Nephron (organoid): ENCODE measurements around the gene GK2.

Experiments
- H3K27ac Mint-ChIP-seq, 3 experiments: 2 replicates each; pipeline ENCODE4 v1.8.0; 2020; ENCODE audit warnings: mixed read lengths in 3 of 3, mild to moderate bottlenecking in 2 of 3, moderate library complexity in 1 of 3
- H3K27me3 Mint-ChIP-seq: 2 replicates; pipeline ENCODE4 v1.8.0; 2021; ENCODE audit warnings: low read depth, mild to moderate bottlenecking, moderate library complexity, mixed read lengths
- H3K36me3 Mint-ChIP-seq: 2 replicates; pipeline ENCODE4 v1.8.0; 2020; ENCODE audit warnings: low read depth, mixed read lengths
- H3K4me1 Mint-ChIP-seq: 2 replicates; pipeline ENCODE4 v1.8.0; 2020; ENCODE audit warnings: mixed read lengths
- H3K4me3 Mint-ChIP-seq, 3 experiments: 2 replicates each; pipeline ENCODE4 v1.8.0; 2020; ENCODE audit warnings: mild to moderate bottlenecking in 3 of 3, mixed read lengths in 3 of 3, moderate library complexity in 2 of 3
- H3K9me3 Mint-ChIP-seq: 2 replicates; pipeline ENCODE4 v1.8.0; 2020; ENCODE audit warnings: mixed read lengths
- TF ChIP-seq, protein P1 (sequence below), 3 experiments: fragments of 200-600 bp; sonication (generic); IDR thresholded peaks; one replicate each; pipeline ENCODE4 v1.5.0; 2021; ENCODE audit warnings: antibody characterized with exemption in 3 of 3; ENCODE audit not compliant: unreplicated experiment in 3 of 3

GK2 gene

DNA sequence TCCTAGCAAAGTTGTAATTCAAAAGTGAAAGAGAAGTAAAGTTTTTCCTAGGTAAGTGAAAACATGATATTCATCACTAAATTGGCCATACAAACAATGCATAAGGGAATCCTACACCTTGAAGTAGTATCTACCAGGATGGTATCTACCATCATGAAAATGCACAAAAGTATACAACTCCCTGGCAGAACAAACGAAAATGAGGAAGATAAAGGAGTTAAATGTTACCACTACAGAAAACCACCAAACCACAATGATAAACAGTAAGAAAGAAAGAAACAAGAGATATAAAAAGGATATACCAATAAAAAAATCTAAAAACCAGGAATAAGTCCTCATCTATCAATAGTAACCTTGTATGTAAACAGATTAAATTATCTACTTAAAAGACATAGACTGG is 26.9 kb downstream of the GK2 start:
- H3K27me3 Mint-ChIP-seq, result peaks cover 3% of the 10 kb centered on the region
- TF ChIP-seq, protein P1, sequence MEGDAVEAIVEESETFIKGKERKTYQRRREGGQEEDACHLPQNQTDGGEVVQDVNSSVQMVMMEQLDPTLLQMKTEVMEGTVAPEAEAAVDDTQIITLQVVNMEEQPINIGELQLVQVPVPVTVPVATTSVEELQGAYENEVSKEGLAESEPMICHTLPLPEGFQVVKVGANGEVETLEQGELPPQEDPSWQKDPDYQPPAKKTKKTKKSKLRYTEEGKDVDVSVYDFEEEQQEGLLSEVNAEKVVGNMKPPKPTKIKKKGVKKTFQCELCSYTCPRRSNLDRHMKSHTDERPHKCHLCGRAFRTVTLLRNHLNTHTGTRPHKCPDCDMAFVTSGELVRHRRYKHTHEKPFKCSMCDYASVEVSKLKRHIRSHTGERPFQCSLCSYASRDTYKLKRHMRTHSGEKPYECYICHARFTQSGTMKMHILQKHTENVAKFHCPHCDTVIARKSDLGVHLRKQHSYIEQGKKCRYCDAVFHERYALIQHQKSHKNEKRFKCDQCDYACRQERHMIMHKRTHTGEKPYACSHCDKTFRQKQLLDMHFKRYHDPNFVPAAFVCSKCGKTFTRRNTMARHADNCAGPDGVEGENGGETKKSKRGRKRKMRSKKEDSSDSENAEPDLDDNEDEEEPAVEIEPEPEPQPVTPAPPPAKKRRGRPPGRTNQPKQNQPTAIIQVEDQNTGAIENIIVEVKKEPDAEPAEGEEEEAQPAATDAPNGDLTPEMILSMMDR (IDR thresholded peaks at IDR 0.05; ENCODE audit: unreplicated experiment in 3 of 3), result no peak
- H3K4me1 Mint-ChIP-seq, result no peaks in the 10 kb centered on the region
- peaks cover 4% of the 10 kb centered on the region for H3K9me3 Mint-ChIP-seq
- no peak overlapping the region for H3K4me3 Mint-ChIP-seq
- H3K27ac Mint-ChIP-seq, result no peak overlapping the region
- no peaks in the 10 kb centered on the region for H3K36me3 Mint-ChIP-seq

DNA sequence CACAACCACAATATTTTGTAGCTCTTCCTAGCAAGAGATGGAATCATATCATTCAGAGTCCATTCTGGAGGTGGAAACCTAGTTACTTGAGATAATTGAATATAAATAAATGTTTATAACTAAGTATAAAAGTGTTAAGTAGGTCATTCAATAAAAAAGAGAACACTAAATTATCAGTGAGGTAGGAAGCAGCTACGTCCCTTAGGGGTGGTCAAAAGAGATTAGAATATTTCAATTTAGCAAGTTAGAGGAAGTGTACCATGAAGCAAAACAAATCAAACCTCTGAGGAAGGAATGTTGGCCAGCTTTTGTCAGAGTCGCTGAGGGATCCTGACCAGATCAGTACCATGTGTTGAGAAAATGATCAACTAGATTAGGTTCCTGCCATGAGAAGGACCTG is 38.0 kb downstream of the GK2 start:
- no peaks in the 10 kb centered on the region for H3K27me3 Mint-ChIP-seq
- H3K9me3 Mint-ChIP-seq, result peaks cover 2% of the 10 kb centered on the region
- TF ChIP-seq, protein P1 (IDR thresholded peaks at IDR 0.05; ENCODE audit: unreplicated experiment in 3 of 3), result no peak
- H3K27ac Mint-ChIP-seq, result no peak overlapping the region
- no peak overlapping the region for H3K4me3 Mint-ChIP-seq
- H3K4me1 Mint-ChIP-seq, result peaks cover 13% of the 10 kb centered on the region
- H3K36me3 Mint-ChIP-seq, result no peaks in the 10 kb centered on the region

DNA sequence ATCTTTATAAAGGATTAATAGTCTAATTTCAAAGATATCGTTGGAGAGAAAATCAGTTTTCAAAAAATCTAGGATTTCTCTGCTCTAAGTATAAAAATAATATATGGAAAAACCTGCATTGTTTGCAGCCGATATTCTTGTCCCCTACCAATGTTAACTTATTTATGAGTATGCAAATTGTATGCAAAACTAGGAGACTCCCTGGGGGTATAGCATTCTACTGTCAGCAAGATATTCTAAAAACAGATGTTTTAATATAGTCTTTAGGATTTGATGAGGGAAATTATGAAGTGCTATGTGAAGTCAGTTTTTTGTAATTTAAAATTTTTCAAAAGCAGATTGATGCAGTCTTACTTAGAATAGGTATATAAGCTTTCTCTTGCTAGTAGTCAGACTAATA is 40.9 kb downstream of the GK2 start:
- Mint-ChIP-seq H3K36me3 (no peaks in the 10 kb centered on the region), H3K27me3 (no peaks in the 10 kb centered on the region), H3K4me3 (no peak overlapping the region), H3K4me1 (peaks cover 13% of the 10 kb centered on the region), H3K9me3 (peaks cover 2% of the 10 kb centered on the region), H3K27ac (no peak overlapping the region)
- TF ChIP-seq, protein P1 (IDR thresholded peaks at IDR 0.05; ENCODE audit: unreplicated experiment in 3 of 3), result no peak

DNA sequence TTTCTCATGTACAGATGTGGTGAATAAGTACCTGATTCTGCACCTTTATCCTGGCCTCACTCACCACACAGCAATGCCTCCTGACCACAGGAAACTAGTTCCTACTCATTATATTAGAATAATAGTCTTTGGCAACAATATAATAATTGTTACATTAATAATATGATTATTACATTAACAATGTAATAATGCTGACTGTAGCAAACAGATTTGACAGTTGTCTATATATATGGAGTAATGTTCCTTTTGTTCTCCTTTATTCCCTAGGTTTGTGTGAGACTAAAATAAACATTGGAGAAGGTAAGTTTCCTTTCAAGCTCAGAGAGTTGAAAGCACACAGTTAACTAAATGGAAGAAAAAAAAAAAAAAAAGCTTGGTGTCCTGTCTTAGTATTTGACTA is 41.6 kb downstream of the GK2 start:
- H3K36me3 Mint-ChIP-seq, result no peaks in the 10 kb centered on the region
- no peak overlapping the region for H3K4me3 Mint-ChIP-seq
- peak overlapping the region in 1 of 3 experiments; percentile 64 for H3K27ac Mint-ChIP-seq
- no peaks in the 10 kb centered on the region for H3K27me3 Mint-ChIP-seq
- peaks cover 2% of the 10 kb centered on the region for H3K9me3 Mint-ChIP-seq
- peaks cover 13% of the 10 kb centered on the region for H3K4me1 Mint-ChIP-seq
- TF ChIP-seq, protein P1 (IDR thresholded peaks at IDR 0.05; ENCODE audit: unreplicated experiment in 3 of 3), result no peak

- Mint-ChIP-seq H3K4me1 (peaks cover 13% of the 10 kb centered on the region), H3K36me3 (no peaks in the 10 kb centered on the region), H3K9me3 (no peaks in the 10 kb centered on the region), H3K4me3 (no peak overlapping the region), H3K27ac (no peak overlapping the region), H3K27me3 (no peaks in the 10 kb centered on the region)
- TF ChIP-seq, protein P1 (IDR thresholded peaks at IDR 0.05; ENCODE audit: unreplicated experiment in 3 of 3), result no peak
Observed at GRCh38 chr4:79364061-79364460, 44.0 kb downstream of the GK2 start.

- TF ChIP-seq, protein P1 (IDR thresholded peaks at IDR 0.05; ENCODE audit: unreplicated experiment in 3 of 3), result no peak
- no peaks in the 10 kb centered on the region for H3K9me3 Mint-ChIP-seq
- H3K4me3 Mint-ChIP-seq, result no peak overlapping the region
- H3K4me1 Mint-ChIP-seq, result peaks cover 13% of the 10 kb centered on the region
- H3K27ac Mint-ChIP-seq, result no peak overlapping the region
- no peaks in the 10 kb centered on the region for H3K36me3 Mint-ChIP-seq
- no peaks in the 10 kb centered on the region for H3K27me3 Mint-ChIP-seq
Observed at GRCh38 chr4:79362626-79363025, 45.4 kb downstream of the GK2 start.
